Loucy (cell line): ENCODE measurements around the gene DHX32.

Experiments used
- CTCF ChIP-seq: fragments of 200-600 bp; sonication (generic); conservative IDR thresholded peaks from 2 replicates; pipeline ENCODE4 v1.5.1; 2014; ENCODE audit warnings: mild to moderate bottlenecking, antibody characterized with exemption, low read length
- EZH2phosphoT487 ChIP-seq: fragments of 200-600 bp; IDR thresholded peaks from 2 replicates; pipeline ENCODE4 v1.6.1; 2018; ENCODE audit warnings: antibody characterized with exemption, mild to moderate bottlenecking, moderate library complexity, borderline replicate concordance

- no peak for TF ChIP-seq CTCF
- no peak for TF ChIP-seq EZH2phosphoT487
Observed at GRCh38 chr10:125911990-125912389, 30.9 kb upstream of the DHX32 start.
